Keratinocyte (primary cell): Measurements from ENCODE around the gene RFX7.

Source experiments
- CTCF ChIP-seq, 3 experiments: IDR thresholded peaks in 1 of 3; conservative IDR thresholded peaks in 1 of 3; optimal IDR thresholded peaks in 1 of 3; 2 replicates in 2 of 3; 3 replicates in 1 of 3; pipeline versions ENCODE3 to v1.5.1; 2011; ENCODE audit warnings: low read length in 3 of 3, mild to moderate bottlenecking in 3 of 3, moderate library complexity in 2 of 3, control low read depth in 1 of 3, inconsistent platforms in 1 of 3; ENCODE audit not compliant: insufficient read depth in 2 of 3; ENCODE audit errors: extremely low read depth in 1 of 3
- EZH2 ChIP-seq: IDR thresholded peaks from one replicate; pipeline ENCODE4 v1.6.1; 2012; ENCODE audit warnings: inconsistent platforms, mild to moderate bottlenecking, low read length, moderate library complexity

- no peak for TF ChIP-seq CTCF (optimal IDR thresholded peaks at IDR 0.05 in 1 of 3, IDR thresholded peaks at IDR 0.05 in 1 of 3, conservative IDR thresholded peaks at IDR 0.05 in 1 of 3; ENCODE audit: extremely low read depth in 1 of 3, insufficient read depth in 2 of 3, low read length in 3 of 3)
- TF ChIP-seq EZH2 = no peak
Observed at GRCh38 chr15:56180851-56181250, 62.8 kb downstream of the RFX7 start.
